GM21619 (cell line): ENCODE results near the gene DLG2.

Source experiments
- ATAC-seq: cut with Tn5 transposase; IDR thresholded peaks from one replicate; pipeline ENCODE4 v1.9.1; 2021; ENCODE audit not compliant: unreplicated experiment

DLG2 gene

DNA sequence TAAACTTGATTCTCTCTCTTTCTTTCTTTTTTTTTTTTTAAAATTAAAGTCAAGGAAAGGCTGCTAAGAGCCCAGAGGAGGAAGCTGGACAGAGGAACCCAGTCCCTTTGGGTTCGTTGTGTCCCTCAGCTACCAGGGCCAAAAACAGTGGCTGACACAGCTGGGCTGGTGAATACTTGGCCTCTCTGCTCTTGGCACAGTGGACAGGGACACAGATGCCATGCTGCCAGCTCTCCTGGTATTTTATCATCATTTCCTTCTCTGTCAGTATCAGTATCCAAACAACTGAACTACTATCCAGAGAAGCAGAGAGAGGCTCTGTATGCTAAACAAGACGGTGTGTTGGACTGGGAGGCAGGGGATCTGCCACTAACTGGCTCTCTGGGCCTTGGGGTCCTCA lies 2217.3 kb downstream of the DLG2 start:
- ATAC-seq = no peak

DNA sequence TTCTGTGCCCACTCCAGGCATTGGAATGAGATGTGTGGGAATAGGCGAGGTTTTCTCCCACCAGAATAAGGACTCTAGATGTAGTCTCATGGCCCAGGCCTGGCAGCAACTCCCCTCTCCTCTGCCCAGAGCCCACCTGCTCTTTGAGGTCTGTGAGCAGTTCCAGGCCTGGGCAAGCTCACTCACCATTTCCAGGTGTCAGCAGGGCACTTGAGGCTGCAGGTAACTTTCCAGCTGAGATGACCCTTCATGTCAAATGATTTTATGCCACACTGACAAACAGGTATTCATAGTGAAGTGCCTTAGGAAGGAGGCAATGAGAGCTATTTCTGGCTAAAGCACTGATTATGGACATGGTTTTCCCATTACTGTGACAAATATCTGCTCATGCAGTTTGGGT lies 2217.7 kb downstream of the DLG2 start:
- ATAC-seq = no peak

DNA sequence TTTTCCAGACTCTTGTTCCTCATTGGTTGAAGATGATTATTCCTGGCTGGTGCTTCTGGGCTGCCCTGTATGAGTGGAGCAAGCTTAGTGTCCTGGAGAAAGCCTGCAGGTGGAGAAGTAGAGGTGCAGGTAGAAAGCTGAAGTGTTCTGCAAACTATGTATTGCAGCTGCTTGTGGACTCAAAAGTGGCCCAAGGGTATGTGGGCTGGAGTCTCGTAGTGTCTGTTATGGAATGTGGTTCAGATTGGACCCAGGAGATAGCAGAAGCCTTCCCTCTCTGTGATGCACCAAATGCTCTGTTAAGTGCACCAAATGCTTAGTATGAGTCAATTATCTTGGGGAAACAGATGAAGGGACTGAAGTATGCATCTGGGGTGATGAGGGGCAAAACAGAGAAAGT lies 2218.2 kb downstream of the DLG2 start:
- ATAC-seq = no peak
